8988T (cell line): ENCODE data around the gene SECISBP2.
"Not testable (repeated sequence)": the region's sequence is repeated elsewhere in the genome, so short reads cannot be mapped to it uniquely, and the experiment has no call there.

ENCODE experiments used
- DNase-seq: peaks from one replicate; pipeline ENCODE4 v3.0.0; 2011

Gene SECISBP2, protein sequence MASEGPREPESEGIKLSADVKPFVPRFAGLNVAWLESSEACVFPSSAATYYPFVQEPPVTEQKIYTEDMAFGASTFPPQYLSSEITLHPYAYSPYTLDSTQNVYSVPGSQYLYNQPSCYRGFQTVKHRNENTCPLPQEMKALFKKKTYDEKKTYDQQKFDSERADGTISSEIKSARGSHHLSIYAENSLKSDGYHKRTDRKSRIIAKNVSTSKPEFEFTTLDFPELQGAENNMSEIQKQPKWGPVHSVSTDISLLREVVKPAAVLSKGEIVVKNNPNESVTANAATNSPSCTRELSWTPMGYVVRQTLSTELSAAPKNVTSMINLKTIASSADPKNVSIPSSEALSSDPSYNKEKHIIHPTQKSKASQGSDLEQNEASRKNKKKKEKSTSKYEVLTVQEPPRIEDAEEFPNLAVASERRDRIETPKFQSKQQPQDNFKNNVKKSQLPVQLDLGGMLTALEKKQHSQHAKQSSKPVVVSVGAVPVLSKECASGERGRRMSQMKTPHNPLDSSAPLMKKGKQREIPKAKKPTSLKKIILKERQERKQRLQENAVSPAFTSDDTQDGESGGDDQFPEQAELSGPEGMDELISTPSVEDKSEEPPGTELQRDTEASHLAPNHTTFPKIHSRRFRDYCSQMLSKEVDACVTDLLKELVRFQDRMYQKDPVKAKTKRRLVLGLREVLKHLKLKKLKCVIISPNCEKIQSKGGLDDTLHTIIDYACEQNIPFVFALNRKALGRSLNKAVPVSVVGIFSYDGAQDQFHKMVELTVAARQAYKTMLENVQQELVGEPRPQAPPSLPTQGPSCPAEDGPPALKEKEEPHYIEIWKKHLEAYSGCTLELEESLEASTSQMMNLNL

DNA sequence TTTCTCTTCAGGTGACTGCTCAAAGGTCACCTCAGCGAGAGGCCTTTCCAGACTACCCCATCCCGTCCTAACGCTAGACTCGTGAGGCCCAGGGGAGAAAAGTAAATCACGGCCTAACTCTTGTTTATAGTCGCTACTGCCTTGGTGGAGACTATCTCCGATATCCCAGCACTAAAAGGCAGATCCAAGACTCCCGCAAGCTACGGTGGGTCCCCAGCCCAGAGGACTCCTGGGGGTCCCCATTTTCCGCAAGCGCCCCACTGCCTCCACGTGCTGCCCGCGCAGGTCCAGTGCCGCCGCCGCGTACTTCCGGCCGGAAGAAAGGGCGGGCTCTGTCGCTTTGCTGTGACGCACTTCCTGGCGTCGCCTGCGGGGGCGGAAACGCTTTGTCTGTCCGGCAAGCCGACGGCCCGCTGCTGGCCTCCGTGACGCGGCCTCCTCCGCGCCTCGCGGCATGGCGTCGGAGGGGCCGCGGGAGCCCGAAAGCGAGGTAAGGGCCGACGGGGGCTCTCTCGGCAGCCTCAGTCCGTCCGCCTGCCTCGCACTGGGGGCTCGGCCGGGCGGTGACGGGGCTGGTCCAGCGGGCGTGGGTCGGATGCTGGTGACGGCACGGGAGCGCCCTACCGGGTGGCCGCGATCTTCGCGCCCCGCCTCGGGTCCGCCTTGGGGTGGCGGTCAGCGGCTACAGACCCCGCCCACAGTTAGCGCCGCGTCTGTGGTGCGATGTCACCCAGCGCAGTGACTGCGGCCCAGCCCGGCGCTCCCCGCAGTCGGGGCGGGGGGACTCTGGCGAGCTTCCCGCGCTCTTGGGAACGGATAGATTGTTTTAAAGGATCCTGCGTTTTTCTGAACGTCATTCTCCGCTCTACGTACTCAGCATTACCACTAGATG is at the start of gene SECISBP2:
Gene SECISBP2, plus strand, starts transcription at position 378 of the 892 bp plus-strand sequence. Its CDS starts 77 bp downstream, at position 455.
- peak; percentile 55 for DNase-seq

DNA sequence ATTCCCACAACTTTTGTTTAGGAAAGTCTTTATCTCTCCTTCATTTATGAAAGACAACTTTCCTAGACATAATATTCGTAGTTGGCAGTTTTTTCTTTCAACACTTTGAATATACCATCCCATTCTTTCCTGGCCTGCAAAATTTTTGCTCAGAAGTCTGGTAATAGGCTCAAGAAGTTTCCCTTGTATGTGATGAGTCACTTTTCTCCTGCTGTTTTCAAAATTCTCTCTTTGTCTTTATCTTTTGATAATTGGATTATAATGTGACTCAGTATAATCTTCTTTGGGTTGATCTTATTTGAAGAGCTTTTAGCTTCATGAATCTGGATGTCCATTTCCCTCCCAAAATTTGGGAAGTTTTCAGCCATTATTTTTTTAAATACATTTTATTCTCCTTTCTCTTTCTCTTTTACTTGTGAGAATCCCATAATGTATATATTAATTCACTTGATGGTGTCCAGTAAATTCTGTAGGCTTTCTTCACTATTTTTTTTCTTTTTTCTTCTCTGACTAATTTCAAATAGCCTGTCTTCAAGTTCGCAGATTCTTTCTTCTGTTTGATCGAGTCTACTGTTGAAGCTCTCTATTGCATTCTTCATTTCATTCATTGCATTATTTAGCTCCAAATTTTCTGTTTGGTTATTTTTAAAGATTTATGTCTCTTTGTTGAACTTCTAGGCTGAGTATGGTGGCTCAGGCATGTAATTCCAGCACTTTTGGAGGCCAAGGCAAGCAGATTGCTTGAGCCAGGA is 44.6 kb upstream of the SECISBP2 start:
- DNase-seq: no peak

DNA sequence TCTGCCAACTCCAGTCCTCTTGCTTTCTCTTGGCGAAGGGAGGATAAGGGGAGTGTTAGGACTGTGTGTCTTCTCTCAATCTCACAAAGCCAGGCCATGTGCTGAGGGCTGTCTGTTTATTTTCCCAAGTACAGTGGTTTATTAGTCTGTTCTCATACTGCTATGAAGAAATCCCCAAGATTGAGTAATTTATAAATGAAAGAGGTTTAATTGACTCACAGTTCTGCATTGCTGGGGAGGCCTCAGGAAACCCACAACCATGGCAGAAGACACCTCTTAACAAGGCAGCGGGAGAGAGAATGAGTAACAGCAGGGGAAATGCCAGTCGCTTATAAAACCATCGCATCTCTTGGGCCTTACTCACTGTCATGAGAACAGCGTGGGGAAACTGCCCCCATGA is 43.5 kb upstream of the SECISBP2 start:
- no peak for DNase-seq

- not testable (repeated sequence) for DNase-seq
Measured at GRCh38 chr9:89276040-89276439, 42.3 kb upstream of the SECISBP2 start.

DNA sequence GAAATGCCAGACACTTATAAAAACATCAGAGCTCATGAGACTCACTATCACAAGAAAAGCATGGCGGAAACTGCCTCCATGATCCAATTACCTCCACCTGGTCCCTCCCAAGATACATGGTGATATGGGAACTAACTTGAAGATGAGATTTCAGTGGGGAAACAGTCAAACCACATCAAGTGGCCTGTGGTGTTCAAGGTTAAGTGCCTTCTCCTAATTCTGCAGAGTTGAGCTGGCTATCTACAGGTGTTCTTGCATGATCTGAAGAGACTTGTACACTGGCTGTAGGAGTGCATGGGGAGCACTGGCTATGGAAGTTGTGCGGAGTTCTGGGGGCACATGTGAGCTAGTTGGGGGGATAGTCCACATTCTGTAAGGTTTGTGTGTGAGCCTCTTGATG is 41.3 kb upstream of the SECISBP2 start:
- no peak for DNase-seq

DNA sequence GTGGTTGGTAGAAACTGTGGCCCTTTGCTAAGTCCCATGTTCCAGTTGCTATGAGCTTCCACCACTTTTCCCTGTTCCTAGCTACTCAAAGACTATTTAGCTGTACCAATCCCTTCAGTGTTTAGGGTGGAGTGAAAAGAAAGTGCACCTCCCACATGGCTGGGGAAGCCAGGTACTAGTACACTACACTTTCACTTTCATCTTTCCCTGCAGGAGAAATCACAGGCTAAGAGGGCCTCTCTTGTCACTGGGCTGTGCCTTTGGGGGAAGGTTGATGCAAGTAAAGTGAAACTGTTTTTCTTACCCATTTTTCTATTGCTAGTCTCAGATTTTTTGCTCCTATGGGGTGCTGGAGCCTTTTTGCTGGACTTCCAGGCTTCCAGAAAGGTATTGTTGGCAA is 40.8 kb upstream of the SECISBP2 start:
- DNase-seq: no peak

DNA sequence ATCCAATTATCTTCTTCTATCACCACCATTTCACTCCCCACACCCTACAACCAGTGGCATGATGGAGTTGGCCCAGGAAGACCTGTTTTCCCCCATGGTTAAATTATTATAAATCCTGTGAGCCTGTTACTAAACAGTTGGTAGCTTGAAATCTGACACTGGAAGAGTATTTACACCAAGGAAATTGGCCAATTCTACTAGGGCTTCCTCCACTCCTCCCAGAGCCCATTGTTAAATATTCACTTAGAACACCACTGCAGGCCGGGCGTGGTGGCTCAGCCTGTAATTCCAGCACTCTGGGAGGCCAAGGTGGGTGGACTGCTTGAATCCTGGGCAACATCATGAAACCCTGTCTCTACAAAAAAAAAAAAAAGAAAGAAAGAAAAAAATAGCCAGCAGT is 39.7 kb upstream of the SECISBP2 start:
- DNase-seq: no peak

DNA sequence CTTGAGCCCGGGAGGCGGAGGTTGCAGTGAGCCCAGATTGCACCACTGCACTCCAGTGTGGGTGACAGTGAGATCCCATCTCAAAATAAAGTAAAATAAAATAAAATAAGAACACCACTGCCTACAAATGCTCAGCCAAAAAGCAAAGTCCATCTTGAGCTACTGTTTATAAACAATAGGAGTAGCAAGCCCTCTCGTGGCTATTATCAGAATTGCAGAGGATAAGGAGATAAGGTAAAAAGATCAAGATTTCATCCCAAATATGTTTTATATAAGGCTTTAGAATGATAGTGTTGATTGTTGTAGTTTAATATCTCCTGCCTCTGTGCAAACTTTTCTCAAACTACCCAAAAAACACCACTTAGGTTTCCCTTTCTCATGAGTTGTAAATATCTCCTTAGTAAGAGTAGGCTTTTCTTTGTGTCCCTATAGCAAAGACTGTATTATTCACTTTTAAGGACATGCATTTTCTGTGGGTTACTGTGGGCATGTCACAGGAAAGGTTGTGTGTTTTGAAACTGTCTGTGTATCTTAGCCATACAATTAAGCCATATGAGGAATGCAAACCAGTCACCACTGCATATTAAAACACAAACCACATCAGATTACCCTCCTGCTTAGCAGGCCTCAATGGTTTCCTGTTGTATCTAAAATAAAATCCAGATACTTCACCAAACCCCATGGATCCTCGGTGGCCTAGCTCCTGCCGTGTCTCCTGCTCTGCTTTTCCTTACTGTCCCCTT is 39.1 kb upstream of the SECISBP2 start:
- peak; percentile 37 for DNase-seq

DNA sequence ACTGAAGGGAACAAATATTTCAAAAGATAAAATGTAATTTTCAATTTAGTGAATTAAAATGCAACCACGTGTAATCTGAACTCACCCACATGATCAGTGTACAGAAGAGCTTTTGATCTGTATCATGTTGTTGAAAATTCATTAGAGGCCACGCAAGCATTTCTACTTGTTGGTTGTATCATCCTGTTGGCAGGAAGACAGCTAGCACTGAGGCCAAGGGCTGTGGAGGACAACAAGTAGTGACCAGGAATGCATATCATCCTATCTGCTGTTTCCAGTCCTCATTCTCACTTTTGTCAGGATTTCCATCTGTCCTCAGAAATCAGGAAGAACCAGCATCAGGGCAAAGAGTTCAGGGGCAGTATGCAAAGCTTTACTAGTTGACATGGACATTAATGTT is 37.2 kb upstream of the SECISBP2 start:
- DNase-seq: no peak

DNA sequence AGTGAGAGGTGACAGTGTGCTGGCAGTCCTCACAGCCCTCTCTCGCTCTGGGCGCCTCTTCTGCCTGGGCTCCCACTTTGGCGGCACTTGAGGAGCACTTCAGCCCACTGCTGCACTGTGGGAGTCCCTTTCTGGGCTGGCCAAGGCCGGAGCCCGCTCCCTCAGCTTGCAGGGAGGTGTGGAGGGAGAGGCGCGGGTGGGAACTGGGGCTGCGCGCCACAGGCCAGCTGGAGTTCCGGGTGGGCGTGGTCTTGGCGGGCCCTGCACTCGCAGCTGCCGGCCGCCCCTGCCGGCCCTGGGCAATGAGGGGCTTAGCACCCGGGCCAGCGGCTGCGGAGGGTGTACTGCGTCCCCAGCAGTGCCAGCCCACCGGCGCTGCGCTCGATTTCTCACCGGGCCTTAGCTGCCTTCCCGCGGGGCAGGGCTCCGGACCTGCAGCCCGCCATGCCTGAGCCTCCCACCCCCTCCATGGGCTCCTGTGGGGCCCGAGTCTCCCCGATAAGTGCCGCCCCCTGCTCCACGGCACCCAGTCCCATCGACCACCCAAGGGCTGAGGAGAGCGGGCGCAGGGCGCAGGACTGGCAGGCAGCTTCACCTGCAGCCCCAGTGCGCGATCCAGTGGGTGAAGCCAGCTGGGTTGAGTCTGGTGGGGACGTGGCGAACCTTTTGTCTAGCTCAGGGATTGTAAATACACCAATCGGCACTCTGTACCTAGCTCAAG is 35.9 kb upstream of the SECISBP2 start:
- not testable (repeated sequence) for DNase-seq

GRCh38 chr9:89284076-89284475 is 34.2 kb upstream of the SECISBP2 start:
- no peak for DNase-seq

DNA sequence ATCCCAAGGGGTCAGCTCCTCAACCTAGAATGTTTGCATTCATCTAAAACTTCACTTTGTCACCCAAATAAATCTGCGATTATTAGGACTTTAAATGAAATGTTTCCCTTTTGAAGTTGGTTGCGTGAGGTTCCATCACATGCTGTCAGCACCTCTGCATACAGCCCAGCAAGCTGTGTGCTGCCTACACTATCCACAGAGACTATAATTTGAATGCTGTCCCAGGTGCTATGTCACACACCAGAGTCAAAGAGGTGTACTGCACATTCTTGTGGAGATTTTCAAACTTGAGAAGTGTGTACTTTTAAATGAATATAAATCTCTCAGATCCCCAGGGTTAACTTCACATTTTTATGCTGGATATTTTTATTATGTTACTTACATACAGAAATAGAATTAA is 26.6 kb upstream of the SECISBP2 start:
- no peak for DNase-seq

GRCh38 chr9:89293014-89293413 is 25.3 kb upstream of the SECISBP2 start:
- no peak for DNase-seq

- DNase-seq: no peak
Measured at GRCh38 chr9:89295400-89295799, 22.9 kb upstream of the SECISBP2 start.

DNA sequence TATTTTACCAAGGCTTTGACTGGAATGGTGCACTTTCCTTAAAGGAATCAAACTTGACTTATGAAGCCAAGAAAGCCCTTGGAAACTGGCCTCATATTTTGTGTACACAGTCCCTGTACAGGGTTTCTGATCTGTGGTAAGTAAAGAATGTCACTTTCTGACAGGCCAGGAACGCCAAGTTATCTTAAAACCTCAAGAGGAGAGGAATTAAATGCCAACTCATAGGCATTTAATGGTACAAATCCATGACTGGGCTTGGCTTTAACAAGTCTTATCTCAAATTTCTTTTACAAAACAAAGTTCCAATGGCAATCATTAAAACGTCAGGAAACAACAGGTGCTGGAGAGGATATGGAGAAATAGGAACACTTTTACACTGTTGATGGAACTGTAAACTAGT is 16.3 kb upstream of the SECISBP2 start:
- DNase-seq: not testable (repeated sequence)

DNA sequence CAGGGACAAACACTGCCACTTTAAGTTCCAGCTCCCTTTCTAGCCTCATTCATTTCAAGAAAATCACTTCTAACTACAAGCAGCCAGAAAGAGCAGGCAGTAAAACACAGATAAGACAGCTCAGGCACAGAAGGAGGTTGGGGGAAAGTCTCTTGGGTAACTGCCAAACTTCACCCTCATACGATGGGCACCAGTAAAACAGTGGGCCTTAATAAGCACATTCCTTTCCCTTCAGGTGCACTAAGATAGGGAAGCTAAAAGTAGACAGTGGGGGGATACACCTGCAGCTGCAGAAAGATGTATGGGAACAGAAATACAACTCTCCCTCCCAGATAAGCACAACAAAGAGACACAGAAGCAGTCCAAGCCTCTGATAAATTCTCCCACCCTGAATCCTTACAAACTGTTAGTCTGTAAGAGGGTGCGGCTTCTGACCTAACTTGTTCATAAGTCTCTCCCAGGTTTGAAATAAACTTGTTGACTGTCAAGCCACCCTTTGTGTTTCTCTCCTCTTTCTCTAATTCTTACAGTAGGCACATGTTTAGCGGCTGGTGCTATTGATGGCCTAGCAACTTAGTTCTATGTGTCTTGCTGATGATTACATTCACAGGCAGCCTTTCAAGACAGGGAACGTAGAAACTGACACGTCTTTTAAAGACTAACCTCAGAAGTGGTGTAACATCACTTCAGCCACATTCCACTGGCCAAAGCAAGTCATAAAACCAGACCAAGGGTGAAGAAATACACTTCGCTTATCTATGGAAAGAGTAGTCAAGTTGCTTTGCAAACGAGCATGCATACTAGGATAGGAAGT is 14.1 kb upstream of the SECISBP2 start:
- DNase-seq: no peak

DNA sequence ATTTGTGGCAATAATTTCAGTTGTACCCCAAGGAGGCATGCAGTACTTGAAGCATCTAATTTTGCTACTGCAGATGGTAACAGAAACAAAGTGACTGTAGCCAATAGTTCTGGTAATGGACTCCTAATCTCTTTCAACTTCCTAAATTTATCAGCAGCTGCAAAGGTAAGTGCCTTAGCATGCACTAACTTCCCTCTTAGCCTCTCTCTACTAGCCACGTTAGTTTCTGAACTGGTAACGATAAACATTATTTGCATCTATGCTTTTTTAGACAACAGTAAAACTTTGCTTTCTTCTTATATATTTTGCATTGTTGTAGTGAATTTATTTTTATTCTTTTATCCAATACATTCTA is 13.5 kb upstream of the SECISBP2 start:
- no peak for DNase-seq

GRCh38 chr9:89305868-89306267 is 12.4 kb upstream of the SECISBP2 start:
- no peak for DNase-seq

DNA sequence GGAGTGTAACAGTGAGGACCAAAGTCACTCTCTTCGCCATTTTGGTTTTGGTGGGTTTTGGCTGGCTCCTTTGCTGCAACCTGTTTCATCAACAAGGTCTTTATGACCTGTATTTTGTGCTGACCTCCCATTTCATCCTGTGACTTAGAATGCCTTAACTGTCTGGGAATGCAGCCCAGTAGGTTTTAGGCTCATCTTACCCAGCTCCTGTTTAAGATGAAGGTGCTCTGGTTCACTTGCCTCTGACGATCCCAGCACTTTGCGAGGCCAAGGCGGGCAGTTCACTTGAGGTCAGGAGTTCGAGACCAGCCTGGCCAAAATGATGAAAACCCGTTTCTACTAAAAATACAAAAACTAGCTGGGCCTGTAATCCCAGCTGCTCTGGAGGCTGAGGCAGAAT is 9.1 kb upstream of the SECISBP2 start:
- no peak for DNase-seq
